Ishikawa (cell line): ENCODE results near the gene CEP128.

ENCODE experiments used
- CREB1 ChIP-seq: IDR thresholded peaks from 2 replicates; pipeline ENCODE4 v1.6.1; 2012; ENCODE audit warnings: low read depth
- EP300 ChIP-seq: IDR thresholded peaks from 2 replicates; pipeline ENCODE4 v1.6.1; 2012; ENCODE audit warnings: borderline replicate concordance
- FOXM1 ChIP-seq: IDR thresholded peaks from 2 replicates; pipeline ENCODE4 v1.6.1; 2012; ENCODE audit warnings: low read depth, borderline replicate concordance
- RAD21 ChIP-seq: IDR thresholded peaks from 2 replicates; pipeline ENCODE4 v1.6.1; 2012; ENCODE audit warnings: low read depth
- REST ChIP-seq: IDR thresholded peaks from 2 replicates; pipeline ENCODE4 v1.6.1; 2012; ENCODE audit warnings: low read depth, mild to moderate bottlenecking
- TAF1 ChIP-seq: IDR thresholded peaks from 2 replicates; pipeline ENCODE4 v1.6.1; 2012; ENCODE audit warnings: low read depth, mild to moderate bottlenecking
- TCF12 ChIP-seq: IDR thresholded peaks from 2 replicates; pipeline ENCODE4 v1.6.1; 2012; ENCODE audit warnings: low read depth
- USF1 ChIP-seq: IDR thresholded peaks from 2 replicates; pipeline ENCODE4 v1.6.1; 2012
- YY1 ChIP-seq: IDR thresholded peaks from 2 replicates; pipeline ENCODE4 v1.6.1; 2012; ENCODE audit warnings: low read depth
- TF ChIP-seq, protein P1 (sequence below): IDR thresholded peaks from 2 replicates; pipeline ENCODE4 v1.6.1; 2012

- TF ChIP-seq YY1 (no peak), TAF1 (no peak), EP300 (no peak), CREB1 (no peak), USF1 (no peak), TCF12 (no peak), REST (no peak), RAD21 (no peak), FOXM1 (no peak)
- TF ChIP-seq, protein P1, sequence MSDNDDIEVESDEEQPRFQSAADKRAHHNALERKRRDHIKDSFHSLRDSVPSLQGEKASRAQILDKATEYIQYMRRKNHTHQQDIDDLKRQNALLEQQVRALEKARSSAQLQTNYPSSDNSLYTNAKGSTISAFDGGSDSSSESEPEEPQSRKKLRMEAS = no peak
These were observed 420.1 kb downstream of the CEP128 start for GRCh38 chr14:80521456-80521855.
